Measurements from ENCODE around the gene RUFY1. TPM values are rescaled to one million over a fixed set of nuclear protein-coding genes. Genes with fewer than 3 reads are reported as not detected.

RUFY1 gene
- total and polyA plus RNA-seq, 2 of the 13 experiments (the other 11 are each of a cell fraction or from before 2014, with no cell fraction given) = 19.9 to 31.9 TPM

- TF ChIP-seq ZNF234 (CRISPR knock-in tag; conservative IDR thresholded peaks at IDR 0.05) = no peak
- TF ChIP-seq NFAT5 (CRISPR knock-in tag; IDR thresholded peaks at IDR 0.05) = no peak
- no peak for TF ChIP-seq ZC3H13 (CRISPR knock-in tag; IDR thresholded peaks at IDR 0.05)
- TF ChIP-seq KAT8 (CRISPR knock-in tag; IDR thresholded peaks at IDR 0.05) = no peak
- TF ChIP-seq AGO2 (optimal IDR thresholded peaks at IDR 0.05; ENCODE audit: low read depth, low read length) = peak; percentile 84
- peak; percentile 61 for TF ChIP-seq PAF1 (CRISPR knock-in tag; IDR thresholded peaks at IDR 0.05)
- TF ChIP-seq MXD1 (CRISPR knock-in tag; IDR thresholded peaks at IDR 0.05) = no peak
- peak; percentile 97 for TF ChIP-seq RBM22 (optimal IDR thresholded peaks at IDR 0.05; ENCODE audit: low read length)
These were observed 62.5 kb downstream of the RUFY1 start (continued) for GRCh38 chr5:179612577-179613459.
